Measurements from ENCODE around the gene CROT. TPM values are rescaled to one million over a fixed set of nuclear protein-coding genes. Genes with fewer than 3 reads are reported as not detected.

The CROT gene
- total RNA-seq, 4 donors from 2014 or later: 31.4 to 74.9 (median 50.6) TPM

GRCh38 chr7:87420173-87420572 is 74.7 kb downstream of the CROT start:
- Histone ChIP-seq H3K27me3 (no peaks in the 10 kb centered on the region), H3K9me3 (no peaks in the 10 kb centered on the region), H3K4me3 (no peak overlapping the region), H3K36me3 (no peaks in the 10 kb centered on the region), H3K27ac (no peak overlapping the region), H3K4me1 (no peaks in the 10 kb centered on the region)
- no peak for DNase-seq
- TF ChIP-seq, protein P1, sequence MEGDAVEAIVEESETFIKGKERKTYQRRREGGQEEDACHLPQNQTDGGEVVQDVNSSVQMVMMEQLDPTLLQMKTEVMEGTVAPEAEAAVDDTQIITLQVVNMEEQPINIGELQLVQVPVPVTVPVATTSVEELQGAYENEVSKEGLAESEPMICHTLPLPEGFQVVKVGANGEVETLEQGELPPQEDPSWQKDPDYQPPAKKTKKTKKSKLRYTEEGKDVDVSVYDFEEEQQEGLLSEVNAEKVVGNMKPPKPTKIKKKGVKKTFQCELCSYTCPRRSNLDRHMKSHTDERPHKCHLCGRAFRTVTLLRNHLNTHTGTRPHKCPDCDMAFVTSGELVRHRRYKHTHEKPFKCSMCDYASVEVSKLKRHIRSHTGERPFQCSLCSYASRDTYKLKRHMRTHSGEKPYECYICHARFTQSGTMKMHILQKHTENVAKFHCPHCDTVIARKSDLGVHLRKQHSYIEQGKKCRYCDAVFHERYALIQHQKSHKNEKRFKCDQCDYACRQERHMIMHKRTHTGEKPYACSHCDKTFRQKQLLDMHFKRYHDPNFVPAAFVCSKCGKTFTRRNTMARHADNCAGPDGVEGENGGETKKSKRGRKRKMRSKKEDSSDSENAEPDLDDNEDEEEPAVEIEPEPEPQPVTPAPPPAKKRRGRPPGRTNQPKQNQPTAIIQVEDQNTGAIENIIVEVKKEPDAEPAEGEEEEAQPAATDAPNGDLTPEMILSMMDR (IDR thresholded peaks at IDR 0.05): no peak
- no peak for TF ChIP-seq POLR2A (IDR thresholded peaks at IDR 0.05)

DNA sequence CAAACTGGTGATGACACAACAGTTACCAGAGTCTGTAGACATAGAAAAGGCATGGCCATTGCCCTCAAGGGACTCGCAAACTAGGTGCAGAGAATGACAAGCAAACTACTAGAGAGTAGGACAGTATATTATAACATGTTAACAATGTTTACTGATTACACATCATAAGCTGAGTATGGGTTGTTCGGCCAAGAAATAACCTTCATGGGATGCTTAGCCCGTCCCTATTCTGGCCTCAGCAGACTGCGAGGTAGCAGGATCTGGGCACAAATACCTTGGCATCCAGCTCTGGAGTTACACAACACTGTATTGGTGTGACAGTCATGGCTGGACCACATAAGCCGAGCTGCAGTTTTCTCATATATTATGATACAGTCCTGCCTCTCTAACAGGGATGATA is 78.6 kb downstream of the CROT start:
- Histone ChIP-seq H3K9me3 (no peaks in the 10 kb centered on the region), H3K27me3 (no peaks in the 10 kb centered on the region), H3K27ac (no peak overlapping the region), H3K4me1 (no peaks in the 10 kb centered on the region), H3K36me3 (no peaks in the 10 kb centered on the region), H3K4me3 (no peak overlapping the region)
- TF ChIP-seq, protein P1 (IDR thresholded peaks at IDR 0.05): no peak
- TF ChIP-seq POLR2A (IDR thresholded peaks at IDR 0.05): no peak
- DNase-seq: no peak

- H3K4me3 ChIP-seq: no peak overlapping the region
- no peaks in the 10 kb centered on the region for H3K36me3 ChIP-seq
- H3K27me3 ChIP-seq: no peaks in the 10 kb centered on the region
- no peaks in the 10 kb centered on the region for H3K9me3 ChIP-seq
- H3K4me1 ChIP-seq: no peaks in the 10 kb centered on the region
- TF ChIP-seq, protein P1 (IDR thresholded peaks at IDR 0.05): no peak
- no peak for TF ChIP-seq POLR2A (IDR thresholded peaks at IDR 0.05)
- DNase-seq: no peak
- no peak overlapping the region for H3K27ac ChIP-seq
Measured at GRCh38 chr7:87426160-87426559, 80.7 kb downstream of the CROT start.

DNA sequence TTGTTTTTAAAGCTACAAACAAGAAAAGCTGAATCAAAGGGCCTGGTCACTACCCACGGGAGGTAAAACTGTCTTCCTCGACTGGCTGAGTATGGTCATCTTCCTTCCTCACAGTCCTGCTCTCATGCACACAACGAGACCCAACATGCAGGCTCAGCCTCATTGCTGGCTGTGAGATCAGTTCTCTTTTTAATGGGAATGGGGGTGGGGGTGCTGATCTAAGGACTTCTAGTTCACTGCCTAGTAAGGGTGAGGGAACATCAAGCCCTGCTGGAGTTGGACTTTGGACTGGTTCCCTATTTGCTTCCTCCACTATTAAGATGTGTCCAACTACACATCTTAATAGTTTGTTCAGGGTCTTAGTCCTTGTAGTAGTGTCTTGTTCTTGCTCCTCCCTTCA is 81.8 kb downstream of the CROT start:
- H3K9me3 ChIP-seq: no peaks in the 10 kb centered on the region
- no peak overlapping the region for H3K4me3 ChIP-seq
- no peak overlapping the region for H3K27ac ChIP-seq
- no peaks in the 10 kb centered on the region for H3K4me1 ChIP-seq
- no peak for DNase-seq
- H3K36me3 ChIP-seq: no peaks in the 10 kb centered on the region
- TF ChIP-seq, protein P1 (IDR thresholded peaks at IDR 0.05): no peak
- TF ChIP-seq POLR2A (IDR thresholded peaks at IDR 0.05): no peak
- H3K27me3 ChIP-seq: no peaks in the 10 kb centered on the region

DNA sequence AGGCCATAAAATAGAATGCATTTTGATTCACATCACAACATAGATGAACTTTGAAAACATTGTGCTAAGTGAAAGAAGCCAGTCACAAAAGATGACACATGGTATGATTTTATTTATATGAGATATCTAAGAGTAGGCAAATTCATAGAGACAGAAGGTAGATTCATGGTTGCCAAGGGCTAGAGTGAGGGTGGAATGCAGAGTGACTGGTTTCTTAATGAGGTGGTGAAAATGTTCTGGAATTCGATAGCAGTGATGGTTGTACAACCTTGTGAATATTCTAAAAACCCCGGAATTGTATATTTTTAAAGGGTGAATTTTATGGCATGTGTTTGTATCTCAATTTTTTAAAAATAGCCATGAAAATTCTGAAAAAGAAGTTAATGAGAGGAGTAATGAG is 87.1 kb downstream of the CROT start:
- H3K27me3 ChIP-seq: no peaks in the 10 kb centered on the region

More for the DNA sequence above, 87.1 kb downstream of the CROT start:
- DNase-seq: no peak
- no peaks in the 10 kb centered on the region for H3K4me1 ChIP-seq
- H3K4me3 ChIP-seq: no peak overlapping the region
- no peak overlapping the region for H3K27ac ChIP-seq
- H3K9me3 ChIP-seq: no peaks in the 10 kb centered on the region
- TF ChIP-seq POLR2A (IDR thresholded peaks at IDR 0.05): no peak
- TF ChIP-seq, protein P1 (IDR thresholded peaks at IDR 0.05): no peak
- H3K36me3 ChIP-seq: no peaks in the 10 kb centered on the region
